NCI-H2196 (cell line): ENCODE measurements around the gene HPF1.
"Not testable (repeated sequence)": the region's sequence is repeated elsewhere in the genome, so short reads cannot be mapped to it uniquely, and the experiment has no call there.

Experiments used
- DNase-seq: peaks from one replicate; lab custom pipeline; 2025; ENCODE audit not compliant: unreplicated experiment; lab: John Stamatoyannopoulos, UW

Gene HPF1

GRCh38 chr4:169757575-169758184 lies at the start of gene HPF1:
Gene HPF1 (minus strand): TSS chr4:169757944. CDS start chr4:169757877, 67 bp downstream.
- DNase-seq, result peak; percentile 81

GRCh38 chr4:169806770-169807169 lies 49.0 kb upstream of the HPF1 start:
- DNase-seq, result not testable (repeated sequence)

DNA sequence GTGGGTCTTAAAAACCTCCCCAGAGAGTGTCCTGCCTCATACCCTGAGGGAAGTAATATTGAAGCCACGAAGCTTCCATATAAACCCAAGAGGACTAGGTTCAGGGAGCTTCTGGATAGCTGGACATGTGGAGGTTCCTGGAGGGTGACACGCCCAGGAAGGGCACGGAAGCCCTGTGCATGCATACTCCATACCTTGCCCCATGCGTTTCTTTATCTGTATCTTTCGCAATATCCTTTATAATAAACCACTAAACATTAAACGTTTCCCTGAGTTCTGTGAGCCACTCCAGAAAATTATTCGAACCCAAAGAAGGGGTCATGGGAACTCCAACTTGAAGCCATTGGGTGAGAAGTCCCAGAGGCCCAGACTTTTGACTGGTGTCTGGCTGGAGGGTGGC lies 45.7 kb upstream of the HPF1 start:
- no peak for DNase-seq

DNA sequence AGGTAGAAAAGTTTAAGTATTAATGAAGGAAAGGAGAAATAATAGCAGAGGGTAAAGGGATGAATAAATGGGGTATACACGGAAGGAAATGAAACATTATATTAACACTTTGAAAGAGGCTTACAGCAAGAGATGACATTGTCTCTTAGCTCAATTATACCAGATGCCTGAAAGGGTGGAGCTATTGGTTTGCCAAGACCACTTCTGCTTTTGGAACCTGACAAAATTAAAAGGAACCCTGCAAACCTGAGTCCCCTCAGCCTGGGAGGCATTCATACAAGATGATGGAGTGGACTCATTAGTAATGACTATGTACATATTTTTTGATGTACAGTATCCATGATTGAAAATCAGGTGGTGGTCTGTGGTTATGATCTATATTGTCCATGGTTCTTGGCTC lies 45.1 kb upstream of the HPF1 start:
- DNase-seq, result no peak

- no peak for DNase-seq
These were observed 42.8 kb upstream of the HPF1 start for GRCh38 chr4:169800541-169800940.

DNA sequence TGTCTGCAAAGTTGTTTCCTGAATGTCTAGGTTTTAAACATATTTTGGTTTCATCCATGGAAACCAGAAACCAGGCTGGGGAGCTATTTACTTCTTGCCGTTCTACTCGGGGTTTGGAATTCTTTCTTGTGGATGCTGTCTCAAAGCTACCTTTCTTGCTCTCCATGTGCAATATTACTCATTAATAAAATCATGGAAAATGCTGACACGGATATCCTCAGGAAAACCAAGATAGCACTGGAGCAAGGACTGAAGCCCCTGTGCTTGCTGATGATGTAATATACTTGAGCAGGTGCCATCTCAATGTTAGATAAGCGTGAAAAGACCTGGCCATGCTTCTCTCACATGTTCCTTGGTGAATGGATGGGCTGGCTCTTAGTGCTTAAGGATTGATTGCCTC lies 41.5 kb upstream of the HPF1 start:
- DNase-seq, result no peak

GRCh38 chr4:169795585-169795984 lies 37.8 kb upstream of the HPF1 start:
- DNase-seq, result no peak

GRCh38 chr4:169791527-169792156 lies 33.9 kb upstream of the HPF1 start:
- DNase-seq, result no peak

GRCh38 chr4:169791062-169791461 lies 33.3 kb upstream of the HPF1 start:
- DNase-seq, result no peak

GRCh38 chr4:169774466-169775445 lies 17.0 kb upstream of the HPF1 start:
- no peak for DNase-seq

DNA sequence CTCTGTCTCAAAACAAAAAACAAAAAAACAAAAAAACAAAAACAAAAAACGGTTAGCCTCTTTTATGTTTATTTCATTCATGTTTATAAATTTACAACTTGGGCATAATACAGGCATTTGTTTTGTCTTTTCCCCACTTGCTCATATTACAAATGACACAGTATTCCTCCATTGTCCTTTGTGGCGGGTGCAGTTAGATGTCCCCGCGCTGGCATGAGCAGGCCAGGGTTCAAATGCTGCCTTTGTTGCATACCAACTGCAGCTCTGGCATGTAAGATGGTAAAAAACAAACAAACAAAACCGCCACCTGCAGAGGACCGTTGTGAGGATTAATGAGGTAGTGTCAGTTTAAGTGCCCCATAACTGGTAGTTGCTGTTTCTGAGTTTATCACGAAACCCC lies 16.1 kb upstream of the HPF1 start:
- DNase-seq, result no peak

- DNase-seq, result not testable (repeated sequence)
These were observed 13.9 kb upstream of the HPF1 start for GRCh38 chr4:169771556-169772080.

- DNase-seq, result no peak
These were observed 12.7 kb upstream of the HPF1 start for GRCh38 chr4:169770416-169770815.

GRCh38 chr4:169768385-169768784 lies 10.6 kb upstream of the HPF1 start:
- DNase-seq, result no peak

DNA sequence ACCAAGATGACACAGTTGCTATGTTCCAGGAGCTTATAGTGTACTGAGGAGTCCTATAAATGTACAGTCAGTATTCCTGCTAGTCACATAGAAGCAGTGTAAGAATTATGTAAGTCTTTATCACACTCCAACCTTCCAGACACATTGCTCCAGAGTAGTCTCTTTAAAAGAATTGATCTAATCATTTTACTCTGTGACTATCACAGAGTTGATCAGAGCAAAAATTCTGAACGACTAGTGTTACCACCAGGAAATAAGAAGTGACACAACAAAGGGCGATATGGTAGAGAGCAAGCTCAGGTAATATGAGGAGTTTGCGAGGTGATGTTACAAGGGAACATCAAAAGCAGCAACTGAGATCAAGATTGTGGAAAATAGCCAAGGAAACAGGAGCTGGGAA lies 9.0 kb upstream of the HPF1 start:
- DNase-seq, result no peak

GRCh38 chr4:169765835-169766234 lies 8.1 kb upstream of the HPF1 start:
- DNase-seq, result no peak

- no peak for DNase-seq
These were observed 4.1 kb upstream of the HPF1 start for GRCh38 chr4:169761846-169762245.

DNA sequence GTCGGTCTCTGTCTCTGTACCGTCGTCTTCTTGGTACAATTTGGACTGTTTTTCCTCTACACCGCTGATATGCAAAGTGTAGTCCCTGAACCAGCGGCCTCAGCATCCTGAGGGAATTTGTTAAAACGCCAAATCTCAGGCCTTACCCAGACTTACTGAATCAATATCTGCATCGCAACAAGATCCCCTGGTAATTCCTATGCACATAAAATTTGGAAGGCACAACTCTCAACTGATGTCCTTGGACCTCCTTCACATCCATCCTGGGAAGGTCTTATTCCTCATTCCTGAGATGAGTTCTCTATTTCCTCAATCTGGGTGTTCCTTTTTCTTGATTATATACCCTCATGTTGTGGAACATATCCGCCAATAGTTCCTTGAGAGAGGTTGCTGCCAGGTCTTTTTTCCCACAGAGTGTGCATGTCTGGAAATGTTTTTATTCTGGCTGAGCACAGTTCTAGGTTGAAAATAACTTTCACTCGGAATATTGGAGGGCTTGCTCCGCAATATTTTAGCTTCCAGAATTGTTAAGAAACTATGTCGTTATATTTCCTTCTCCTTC lies 738 bp upstream of the HPF1 start:
- no peak for DNase-seq

- no peak for DNase-seq
These were observed 671 bp downstream of the HPF1 start for GRCh38 chr4:169756971-169757574.

DNA sequence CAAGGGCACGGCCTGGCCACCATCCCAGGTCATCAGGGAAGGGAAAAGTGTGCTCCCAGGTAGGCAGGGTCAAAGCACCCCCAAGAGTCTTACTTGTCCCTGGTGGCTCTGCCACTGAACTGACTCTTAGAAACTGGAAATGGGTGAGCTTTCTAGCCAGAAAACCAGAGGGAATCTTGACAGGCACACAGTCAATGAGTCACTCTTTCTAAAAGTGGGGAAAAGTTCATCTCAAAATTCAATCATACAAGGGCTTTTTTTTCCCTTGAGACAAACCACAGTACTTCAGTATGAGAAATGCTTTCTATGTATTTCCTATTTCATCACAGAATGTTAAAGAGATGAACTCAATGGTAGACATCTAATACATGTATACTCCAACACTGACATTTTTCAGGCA lies 12.5 kb downstream of the HPF1 start:
- no peak for DNase-seq

DNA sequence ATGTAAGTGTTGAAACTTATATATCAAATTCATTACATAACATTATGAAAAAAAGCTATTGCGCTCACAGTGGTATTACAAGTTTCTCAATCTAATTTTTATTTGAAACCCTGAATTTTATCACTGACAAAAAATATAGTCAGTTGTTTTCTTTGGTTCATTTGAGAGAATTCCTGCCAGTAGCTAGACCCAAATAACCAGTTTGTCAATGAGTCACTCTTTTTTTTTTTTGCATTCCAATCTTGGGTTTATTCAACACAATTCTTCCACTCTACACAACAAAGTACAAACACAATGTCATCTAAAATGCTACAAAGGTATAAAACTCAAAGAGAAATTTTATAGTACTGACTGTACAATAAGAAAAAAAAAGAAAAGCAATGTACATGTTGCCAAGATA lies 13.1 kb downstream of the HPF1 start:
- no peak for DNase-seq
